Glutamatergic neuron (in vitro differentiated cells): Measurements from ENCODE around the gene TMEM30B. TPM values are rescaled to one million over a fixed set of nuclear protein-coding genes. Genes with fewer than 3 reads are reported as not detected.

ENCODE experiments used
- DNase-seq: peaks from one replicate; pipeline ENCODE4 v3.0.0; 2022
- H3K27ac Mint-ChIP-seq: one replicate; pipeline ENCODE4 v1.8.0; 2020; ENCODE audit warnings: mild to moderate bottlenecking, mixed read lengths, inconsistent platforms; ENCODE audit not compliant: unreplicated experiment
- H3K27me3 Mint-ChIP-seq: one replicate; pipeline ENCODE4 v1.8.0; 2020; ENCODE audit warnings: mild to moderate bottlenecking, moderate library complexity, mixed read lengths, inconsistent platforms; ENCODE audit not compliant: unreplicated experiment
- H3K36me3 Mint-ChIP-seq: one replicate; pipeline ENCODE4 v1.8.0; 2020; ENCODE audit warnings: mild to moderate bottlenecking, mixed read lengths, inconsistent platforms; ENCODE audit not compliant: unreplicated experiment
- H3K4me1 Mint-ChIP-seq: one replicate; pipeline ENCODE4 v1.8.0; 2020; ENCODE audit warnings: mild to moderate bottlenecking, low read depth, mixed read lengths, inconsistent platforms; ENCODE audit not compliant: unreplicated experiment
- H3K4me3 Mint-ChIP-seq: one replicate; pipeline ENCODE4 v1.8.0; 2020; ENCODE audit warnings: mild to moderate bottlenecking, mixed read lengths, inconsistent platforms; ENCODE audit not compliant: unreplicated experiment
- H3K9me3 Mint-ChIP-seq: one replicate; pipeline ENCODE4 v1.8.0; 2020; ENCODE audit warnings: mild to moderate bottlenecking, moderate library complexity, mixed read lengths, inconsistent platforms; ENCODE audit not compliant: unreplicated experiment
- CTCF ChIP-seq: fragments of 200-600 bp; sonication (generic); IDR thresholded peaks from one replicate; pipeline ENCODE4 v1.5.0; 2021; ENCODE audit not compliant: partially characterized antibody, unreplicated experiment
- total RNA-seq: library from RNA; stranded (reverse); fragmentation: NEBNext Ultra II Directional; extraction: Animal tissue kit (Norgen Biotek cat#: 25700); gene quantifications from one replicate; pipeline ENCODE4 v1.2.1, GENCODE V29; 2021; ENCODE audit not compliant: unreplicated experiment

TMEM30B gene
- total RNA-seq, 1 donor from 2014 or later = not detected

- Mint-ChIP-seq H3K27me3 (no peaks in the 10 kb centered on the region), H3K4me3 (no peak overlapping the region), H3K27ac (no peak overlapping the region), H3K4me1 (no peaks in the 10 kb centered on the region), H3K36me3 (peaks cover 5% of the 10 kb centered on the region), H3K9me3 (peaks cover 2% of the 10 kb centered on the region)
- no peak for DNase-seq
- TF ChIP-seq CTCF = no peak
Measured at GRCh38 chr14:61300209-61300608, 19.1 kb upstream of the TMEM30B start.

GRCh38 chr14:61298824-61299223 is 17.7 kb upstream of the TMEM30B start:
- Mint-ChIP-seq H3K9me3 (peaks cover 2% of the 10 kb centered on the region), H3K36me3 (peaks cover 5% of the 10 kb centered on the region), H3K4me1 (no peaks in the 10 kb centered on the region), H3K27me3 (no peaks in the 10 kb centered on the region), H3K27ac (no peak overlapping the region), H3K4me3 (no peak overlapping the region)
- DNase-seq = no peak
- no peak for TF ChIP-seq CTCF

GRCh38 chr14:61297581-61297980 is 16.4 kb upstream of the TMEM30B start:
- no peak for DNase-seq
- Mint-ChIP-seq H3K4me3 (no peak overlapping the region), H3K36me3 (no peaks in the 10 kb centered on the region), H3K9me3 (peaks cover 2% of the 10 kb centered on the region), H3K4me1 (no peaks in the 10 kb centered on the region), H3K27me3 (no peaks in the 10 kb centered on the region), H3K27ac (no peak overlapping the region)
- no peak for TF ChIP-seq CTCF

GRCh38 chr14:61296719-61297502 is 15.8 kb upstream of the TMEM30B start:
- Mint-ChIP-seq H3K36me3 (no peaks in the 10 kb centered on the region), H3K27me3 (no peaks in the 10 kb centered on the region), H3K4me1 (no peaks in the 10 kb centered on the region), H3K4me3 (no peak overlapping the region), H3K9me3 (peaks cover 2% of the 10 kb centered on the region), H3K27ac (no peak overlapping the region)
- TF ChIP-seq CTCF = peak; percentile 46
- no peak for DNase-seq

- no peak overlapping the region for H3K27ac Mint-ChIP-seq
- H3K4me1 Mint-ChIP-seq = no peaks in the 10 kb centered on the region
- DNase-seq = no peak
- peaks cover 2% of the 10 kb centered on the region for H3K9me3 Mint-ChIP-seq
- TF ChIP-seq CTCF = no peak
- no peak overlapping the region for H3K4me3 Mint-ChIP-seq
- no peaks in the 10 kb centered on the region for H3K27me3 Mint-ChIP-seq
- no peaks in the 10 kb centered on the region for H3K36me3 Mint-ChIP-seq
Measured at GRCh38 chr14:61296151-61296550, 15.0 kb upstream of the TMEM30B start.
